NCI-H187 treated with DMSO at 0.1 percent for 48 hours (cell line): ENCODE results near the gene LIX1L.

Experiments
- DNase-seq: peaks from one replicate; lab custom pipeline; 2025; lab: John Stamatoyannopoulos, UW

LIX1L gene

DNA sequence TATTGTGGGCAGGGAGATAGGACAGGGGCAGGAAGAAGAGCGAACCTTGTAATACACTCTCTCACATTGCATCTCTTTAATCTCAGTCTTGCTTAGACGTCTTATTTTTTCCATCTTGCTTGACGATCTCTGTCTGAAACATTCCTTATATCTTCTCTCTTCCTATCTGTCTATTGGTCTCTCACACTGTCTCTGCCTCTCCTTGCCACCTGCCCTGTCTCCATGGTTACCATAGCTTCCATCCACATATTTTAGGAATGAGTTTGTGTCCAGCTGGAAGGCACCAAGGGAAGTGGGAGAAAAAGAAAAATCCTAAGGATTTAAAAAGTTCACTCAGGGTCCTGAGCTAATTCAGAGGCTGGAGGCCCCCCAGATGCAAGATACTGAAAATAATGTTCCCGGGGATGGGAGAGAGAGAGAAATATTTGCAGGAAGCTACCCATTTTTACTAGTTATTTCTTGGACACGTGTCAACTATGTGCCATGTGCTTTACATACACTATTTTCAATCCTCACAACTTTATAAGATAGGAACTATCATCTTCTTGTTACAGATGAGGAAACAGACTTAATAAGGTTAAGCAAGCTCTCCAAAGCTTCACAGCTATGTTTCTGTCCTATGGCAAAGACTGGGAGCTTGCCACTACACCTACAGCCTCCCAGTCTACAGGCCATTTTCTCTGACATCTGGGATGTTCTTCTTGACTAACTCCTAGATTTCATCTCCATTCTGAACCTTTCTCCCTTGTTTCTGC lies 5.6 kb upstream of the LIX1L start:
- no peak for DNase-seq

DNA sequence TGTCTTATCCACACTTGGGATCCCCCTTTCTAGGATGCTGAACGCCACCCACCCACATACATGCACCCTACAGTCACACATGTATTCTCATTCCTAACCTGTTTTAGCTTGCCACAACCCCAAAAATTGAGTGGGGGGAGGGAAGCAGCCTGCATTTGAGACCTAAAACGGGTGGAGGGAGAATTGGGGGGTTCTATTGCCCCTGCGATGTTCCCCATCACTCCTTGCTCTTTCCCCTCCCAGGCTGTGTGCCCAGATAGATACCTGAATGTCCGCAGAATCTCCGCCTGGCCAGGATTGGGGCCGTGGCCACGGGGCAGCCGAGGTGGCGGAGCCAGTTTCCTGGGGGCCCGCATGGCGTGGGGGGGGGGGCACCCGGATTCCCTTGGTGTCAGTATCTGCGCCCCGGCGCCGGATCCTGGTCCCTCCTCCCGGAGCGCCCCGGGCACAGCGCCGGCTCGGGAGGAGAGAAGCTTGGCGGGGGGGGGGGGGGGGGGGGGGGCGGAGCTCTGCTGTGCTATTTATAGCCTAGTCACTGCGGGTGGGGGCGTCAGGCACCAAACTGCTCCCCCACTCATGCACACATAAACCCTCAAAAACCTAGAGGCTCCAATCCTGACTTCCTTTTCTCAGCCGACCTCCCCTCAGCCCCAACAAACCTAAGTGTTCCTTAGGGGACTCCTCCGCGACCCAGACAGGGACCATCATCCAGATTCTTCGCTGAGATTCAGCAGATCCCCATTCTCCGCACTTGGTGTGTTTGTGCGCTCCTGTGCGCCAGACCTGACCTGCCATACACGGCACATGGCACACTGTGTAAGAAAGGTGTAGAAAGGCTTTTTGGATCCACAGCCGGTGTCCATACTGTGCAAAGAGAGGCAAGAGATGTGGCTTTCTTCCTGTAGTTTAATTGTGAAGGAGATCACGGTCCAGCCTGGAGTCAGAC lies 4.6 kb upstream of the LIX1L start:
- no peak for DNase-seq

DNA sequence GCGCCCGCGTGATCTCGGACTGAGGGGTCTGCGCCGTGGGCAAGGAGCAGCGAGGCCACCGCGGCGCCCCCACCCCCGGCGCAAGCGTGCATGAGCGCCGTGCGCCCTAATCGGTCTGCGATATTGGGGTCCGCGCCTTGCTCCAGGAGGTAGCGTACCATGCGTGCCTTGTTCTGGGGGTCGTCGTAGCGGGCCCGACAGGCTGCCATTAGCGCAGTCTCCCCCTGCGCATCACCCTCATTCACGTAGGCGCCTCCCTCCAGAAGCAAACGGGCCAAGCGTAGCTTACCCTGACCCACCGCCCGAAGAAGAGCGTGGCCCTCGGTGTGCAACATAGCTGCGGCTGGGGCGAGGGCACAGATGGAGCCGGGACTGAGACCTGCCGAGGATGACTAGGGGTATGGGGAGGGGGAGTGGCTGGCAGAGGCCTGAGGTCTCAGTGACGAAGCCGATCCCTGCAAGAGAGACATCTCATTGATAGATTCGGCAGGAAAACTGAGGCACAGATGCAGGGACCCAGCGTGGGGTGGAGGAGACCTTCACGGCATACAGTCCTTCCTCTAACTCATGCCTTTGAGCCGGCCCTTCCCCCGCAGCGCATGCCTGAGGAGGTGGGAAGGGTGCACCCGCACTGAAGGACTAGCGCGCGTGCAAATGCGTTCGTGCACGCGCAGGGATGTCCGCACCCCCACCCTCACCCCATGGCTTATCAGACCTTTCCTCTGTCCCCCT lies 3.8 kb upstream of the LIX1L start:
- DNase-seq, result no peak

DNA sequence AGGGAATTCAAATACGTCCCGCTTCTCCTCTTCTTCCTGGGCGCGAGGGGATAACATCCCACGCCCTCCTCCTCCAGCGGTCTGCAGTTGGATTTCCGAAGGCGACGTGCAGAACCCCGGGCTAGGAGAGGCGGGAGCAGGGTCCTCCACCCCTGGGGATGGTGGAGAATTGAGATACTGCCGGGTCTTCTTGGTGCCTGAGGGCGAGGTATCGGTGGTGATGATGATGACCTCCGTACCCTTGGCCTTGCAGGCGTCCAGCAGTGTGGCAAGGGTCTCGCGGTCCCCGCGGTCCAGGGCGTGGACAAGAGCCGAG lies 3.2 kb upstream of the LIX1L start:
- no peak for DNase-seq

DNA sequence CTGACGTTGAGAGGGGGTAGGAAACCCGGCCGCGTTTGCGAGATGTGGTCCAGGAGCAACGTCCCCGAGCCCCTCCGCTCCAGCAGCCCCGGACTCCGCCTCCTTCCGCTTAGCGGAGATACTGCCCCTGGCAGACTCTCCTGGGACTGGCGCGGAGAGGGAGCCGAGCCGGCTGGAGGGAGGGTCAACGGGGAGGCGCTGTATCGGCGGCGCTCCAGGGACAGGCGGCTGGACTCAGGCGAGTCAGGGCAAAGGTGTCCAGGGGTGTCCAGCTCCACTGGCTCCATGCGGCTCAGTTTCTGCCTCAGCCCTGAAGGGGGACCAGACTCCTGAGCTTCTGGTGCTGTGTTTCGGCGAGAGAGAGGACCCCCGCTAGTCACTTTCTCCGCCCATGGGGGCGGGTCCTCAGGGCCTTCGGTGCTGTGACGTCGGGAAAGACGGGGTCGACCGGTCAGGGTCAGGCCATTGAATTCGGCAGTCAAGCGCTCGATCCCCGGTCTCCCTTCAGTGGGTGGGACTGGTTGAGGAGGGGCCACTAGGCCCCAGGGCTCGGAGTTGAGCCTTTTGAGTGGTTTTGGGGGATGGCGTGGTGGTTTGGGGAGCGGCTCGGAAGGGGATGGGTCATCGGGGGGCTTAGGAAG lies 2.8 kb upstream of the LIX1L start:
- no peak for DNase-seq

DNA sequence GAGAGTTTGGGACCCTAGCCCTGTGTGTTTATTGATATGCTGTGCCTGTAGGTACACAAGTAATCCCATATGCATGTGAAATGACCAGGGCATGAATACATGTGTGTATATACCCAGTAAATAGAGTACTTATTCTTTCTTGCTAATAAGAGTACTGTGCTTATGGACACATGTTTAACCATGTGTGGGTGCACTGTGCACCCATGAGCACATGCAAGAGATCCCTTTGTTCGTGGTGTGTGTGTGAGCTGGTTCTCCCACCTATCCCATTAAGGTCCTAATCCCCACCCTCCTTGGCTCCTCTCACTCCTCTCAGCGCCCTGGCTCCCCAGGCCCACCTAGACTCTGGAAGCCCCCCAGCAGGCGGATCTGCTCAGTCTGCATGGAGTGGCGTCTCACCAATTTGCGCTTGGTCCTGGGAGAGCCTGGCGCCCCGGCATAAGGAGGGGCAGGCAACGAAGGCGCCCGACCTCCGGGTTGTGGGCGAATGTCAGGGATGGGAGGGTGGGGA lies 2.2 kb upstream of the LIX1L start:
- no peak for DNase-seq

DNA sequence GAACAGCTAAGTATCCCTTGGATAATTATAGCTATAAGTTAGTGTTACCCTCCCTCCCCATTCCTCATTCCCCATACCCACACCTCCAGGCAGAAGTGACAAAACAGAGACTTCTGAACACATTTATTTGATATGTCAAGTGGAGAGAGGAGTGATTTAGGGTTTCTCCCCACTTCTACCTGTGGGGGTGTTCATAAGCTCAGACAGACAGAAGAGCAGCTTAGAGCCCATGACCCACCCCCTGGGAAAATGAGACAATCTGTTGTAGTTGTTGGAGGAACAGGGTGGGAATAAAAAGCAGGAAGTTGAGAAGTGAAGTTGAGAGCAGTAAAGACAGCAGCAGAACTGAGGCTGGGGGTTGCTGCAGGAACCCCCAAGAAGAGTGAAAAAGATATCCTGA lies 1.5 kb upstream of the LIX1L start:
- DNase-seq, result no peak

DNA sequence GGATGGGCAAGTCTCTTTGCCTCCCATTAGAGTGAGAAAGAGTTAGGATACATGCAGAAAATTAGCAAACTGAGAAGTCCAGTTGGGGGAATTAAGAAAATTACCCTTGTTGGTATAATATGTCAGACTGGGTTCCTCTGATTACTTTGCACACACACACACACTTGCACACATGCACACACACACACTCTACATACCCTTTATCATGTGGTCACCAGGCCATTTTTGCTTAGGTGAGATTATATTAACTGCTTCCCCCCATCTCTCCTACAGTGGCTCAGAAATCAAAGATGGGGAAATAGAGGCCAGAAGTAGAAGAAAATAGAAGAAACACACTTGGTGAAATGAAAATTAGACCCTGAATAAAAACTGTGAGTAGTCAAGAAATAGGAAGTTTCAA lies 917 bp upstream of the LIX1L start:
- no peak for DNase-seq

DNA sequence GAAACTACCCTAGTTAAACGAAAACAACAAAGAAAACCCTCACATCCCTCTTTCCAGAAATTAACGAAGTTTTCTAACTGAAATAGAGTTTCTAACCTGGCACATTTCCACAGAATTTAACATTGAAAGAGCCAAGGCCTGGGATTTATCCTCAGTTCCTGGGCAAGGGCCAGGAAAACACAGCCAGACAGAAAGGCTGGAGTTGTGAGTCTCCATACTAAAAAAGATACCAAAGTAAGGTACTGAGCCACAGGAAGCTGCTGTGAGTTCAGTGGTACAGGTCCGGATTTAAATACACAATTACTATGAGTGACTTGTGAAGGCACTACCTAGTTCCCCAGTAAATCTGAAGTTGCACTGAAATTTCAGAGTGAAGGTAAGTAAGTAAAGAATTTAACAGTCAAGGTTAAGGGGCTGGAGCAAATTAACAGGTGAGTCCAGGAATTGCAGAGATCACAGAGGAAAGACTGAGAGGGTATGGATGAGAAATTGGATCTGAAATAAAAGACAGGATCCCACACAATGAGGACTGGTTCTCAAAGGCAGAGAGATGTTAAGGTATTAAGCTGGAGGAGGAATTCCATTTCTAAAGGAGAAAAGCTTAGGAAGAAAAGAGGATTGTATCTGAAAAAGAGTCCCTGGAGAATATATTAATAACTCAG lies 905 bp downstream of the LIX1L start:
- no peak for DNase-seq

DNA sequence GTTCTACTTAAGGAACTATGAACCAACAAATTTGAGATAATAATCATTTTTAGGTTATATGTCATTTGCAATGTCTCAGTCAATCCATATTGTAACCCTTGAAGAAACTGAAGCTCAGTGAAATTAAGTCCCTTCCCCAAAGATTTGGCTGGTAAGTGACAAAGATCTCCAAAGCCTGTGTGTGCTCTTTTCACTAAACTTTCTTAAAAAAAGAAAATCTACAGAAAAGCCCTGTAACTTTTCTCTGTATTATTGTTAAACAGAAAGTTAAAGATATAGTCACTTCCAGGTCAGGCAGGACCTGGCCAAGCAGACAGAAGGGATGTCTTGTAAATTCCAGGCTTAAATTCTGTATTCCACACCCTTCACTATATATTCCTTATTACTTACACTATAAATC lies 1.5 kb downstream of the LIX1L start:
- DNase-seq, result no peak

DNA sequence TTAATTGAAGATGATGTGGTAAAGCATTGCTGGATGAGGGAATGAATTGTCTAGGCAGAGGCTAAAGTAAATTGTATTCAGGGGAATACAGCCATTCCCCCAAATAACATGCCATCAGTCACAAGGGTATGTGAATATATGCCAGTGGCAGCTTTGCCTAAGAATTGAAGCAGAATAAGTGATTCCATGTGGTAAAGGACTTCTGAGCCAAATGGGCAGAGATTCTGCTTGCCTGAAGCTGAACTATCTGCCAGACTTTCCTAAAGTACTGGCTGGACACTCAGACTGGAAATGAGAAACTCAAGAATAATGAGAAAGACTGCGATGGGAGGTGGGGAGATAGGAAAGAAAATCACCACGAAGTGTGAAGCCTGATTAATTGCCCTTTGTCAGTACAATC lies 2.4 kb downstream of the LIX1L start:
- no peak for DNase-seq

DNA sequence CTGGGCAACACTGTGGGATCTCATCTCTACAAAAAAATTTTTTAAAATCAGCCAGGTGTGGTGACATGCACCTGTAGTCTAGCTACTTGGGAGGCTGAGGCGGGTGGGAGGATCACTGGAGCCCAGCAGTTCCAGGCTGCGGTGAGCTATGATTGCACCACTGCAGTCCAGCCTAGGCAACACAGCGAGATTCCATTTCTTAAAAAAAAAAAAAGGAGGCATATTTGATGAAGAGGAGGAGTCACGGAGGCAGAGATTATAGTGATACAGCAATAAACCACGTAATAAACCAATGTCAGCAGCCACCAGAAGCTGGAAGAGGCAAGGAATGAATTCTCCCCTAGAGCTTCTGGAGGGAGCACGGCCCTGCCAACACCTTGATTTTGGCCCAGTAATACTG lies 4.0 kb downstream of the LIX1L start:
- DNase-seq, result no peak

DNA sequence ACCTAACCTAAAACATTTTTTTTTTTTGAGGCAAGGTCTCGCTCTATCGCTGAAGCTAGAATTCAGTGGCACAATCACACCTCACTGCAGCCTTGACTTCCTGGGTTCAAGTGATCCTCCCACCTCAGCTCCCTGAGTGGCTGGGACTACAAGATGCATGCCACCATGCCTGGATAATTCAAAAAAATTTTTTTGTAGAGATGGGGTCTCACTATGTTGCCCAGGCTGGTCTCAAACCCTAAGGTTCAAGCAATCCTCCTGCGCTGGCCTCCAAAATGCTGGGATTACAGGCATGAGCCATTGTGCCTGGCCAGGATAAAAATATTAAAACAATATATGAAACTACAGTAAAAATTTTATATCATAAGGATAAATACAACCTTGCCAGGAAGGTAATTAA lies 4.9 kb downstream of the LIX1L start:
- DNase-seq, result no peak

DNA sequence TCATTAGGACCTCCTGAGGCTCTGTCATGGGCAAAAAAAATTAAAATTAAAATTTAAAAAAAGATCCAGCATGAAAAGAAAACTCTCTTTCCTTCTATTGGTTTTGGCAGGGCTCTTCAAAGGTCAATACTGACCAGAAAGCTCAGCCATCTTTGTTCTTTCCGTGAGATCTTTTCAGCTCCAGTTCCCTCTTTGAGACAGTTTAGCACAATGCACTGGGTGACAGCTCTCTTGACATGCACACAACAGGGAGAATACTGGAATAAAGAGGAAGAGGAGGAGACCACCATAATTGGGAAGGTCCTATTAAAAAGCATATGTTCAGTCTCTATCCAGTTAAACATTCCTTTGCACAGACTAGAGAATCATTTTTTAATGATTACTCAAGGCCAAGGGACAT lies 6.3 kb downstream of the LIX1L start:
- DNase-seq, result no peak

DNA sequence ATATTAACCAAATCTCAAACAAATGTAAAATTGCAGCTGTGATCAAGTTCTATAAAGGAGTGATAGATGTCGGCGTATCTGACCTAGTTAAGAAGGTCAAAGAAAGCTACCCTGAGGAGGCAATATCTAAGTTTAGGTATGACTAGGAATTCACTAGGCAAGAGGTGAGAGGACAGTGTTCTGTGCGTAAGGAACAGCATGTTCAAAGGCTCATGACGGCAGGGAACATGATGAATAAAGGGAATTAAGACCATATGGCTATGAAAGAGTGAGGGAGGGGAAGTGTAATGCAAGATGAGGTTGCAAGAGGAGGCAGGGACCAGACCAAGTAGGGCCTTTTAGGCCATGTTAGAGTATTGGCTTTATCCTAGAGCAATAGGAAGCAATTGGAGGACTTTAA lies 8.6 kb downstream of the LIX1L start:
- DNase-seq, result no peak

DNA sequence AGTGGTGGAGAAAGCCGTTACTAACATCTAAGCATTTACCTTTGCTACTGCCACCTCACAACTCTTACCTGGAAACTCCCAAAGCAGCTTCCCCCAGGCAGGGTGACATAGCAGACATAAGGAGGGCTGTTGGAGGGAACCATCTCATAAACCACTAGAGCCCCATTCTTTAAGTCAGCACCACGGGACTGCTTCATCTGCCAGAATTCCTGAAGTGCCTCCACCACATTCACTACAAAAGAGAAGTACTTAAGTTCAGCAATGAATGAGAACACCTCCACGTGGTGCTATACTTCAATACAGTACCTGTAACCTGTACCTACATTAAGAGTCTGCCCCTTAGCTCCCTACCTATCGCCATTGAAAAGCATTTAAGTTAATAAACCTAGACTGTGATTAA lies 10.3 kb downstream of the LIX1L start:
- DNase-seq, result no peak

DNA sequence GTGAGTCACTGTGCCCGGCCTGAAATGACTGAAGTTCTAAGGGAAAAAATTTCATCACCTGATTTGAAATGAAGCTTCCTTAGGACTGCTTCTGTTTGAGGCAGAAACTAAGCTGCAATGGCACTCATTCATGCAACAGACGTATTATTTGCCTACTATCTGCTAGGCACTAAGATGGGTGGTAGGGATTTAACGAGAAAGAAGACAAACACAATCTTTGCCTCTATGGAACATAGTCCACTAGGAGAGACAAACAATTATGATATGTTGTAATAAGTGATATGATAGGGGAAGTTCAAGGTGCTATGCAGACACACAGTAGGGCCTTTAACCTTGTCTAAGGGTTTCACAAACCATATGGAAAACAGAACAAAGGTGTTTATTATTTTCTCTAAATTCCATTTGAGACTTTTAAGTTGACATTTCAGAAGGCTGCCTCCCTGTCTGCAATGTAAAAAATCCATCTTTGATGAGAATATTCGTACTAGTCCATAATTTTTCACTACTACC lies 11.3 kb downstream of the LIX1L start:
- no peak for DNase-seq

DNA sequence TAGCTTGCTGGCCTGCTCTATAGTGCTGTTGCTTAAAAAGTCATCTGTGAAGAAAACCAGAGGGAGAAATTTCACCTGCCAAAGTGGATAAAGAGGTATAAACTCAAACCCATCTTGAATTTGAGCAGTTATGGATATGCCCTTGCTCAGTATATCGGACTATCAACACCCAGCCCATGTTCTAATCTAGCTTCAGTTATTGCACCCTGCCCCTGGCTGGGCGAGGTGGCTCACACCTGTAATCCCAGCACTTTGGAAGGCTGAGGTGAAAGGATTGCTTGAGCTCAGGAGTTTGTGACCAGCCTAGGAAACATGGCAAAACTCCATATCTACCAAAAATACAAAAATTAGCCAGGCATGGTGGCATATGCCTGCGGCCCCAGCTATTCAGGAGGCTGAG lies 13.3 kb downstream of the LIX1L start:
- DNase-seq, result no peak

DNA sequence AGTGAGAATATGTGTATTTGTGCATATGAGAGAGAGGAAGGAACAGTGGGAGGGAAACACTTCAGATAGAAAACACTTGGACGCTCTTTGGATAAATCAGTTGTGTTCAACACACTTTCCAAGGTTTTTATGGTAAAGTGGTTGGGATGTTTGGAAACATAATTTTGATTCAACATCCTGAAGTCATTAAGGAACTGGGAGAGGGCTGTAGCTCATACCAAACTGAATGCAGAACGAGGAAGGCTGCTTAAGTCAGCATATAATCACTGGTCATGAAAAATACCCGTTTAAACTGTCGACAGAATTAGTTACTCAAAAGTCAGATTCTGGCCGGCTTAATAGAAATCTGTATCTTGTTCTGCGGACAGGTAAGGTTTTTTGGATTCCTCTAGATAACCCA lies 14.9 kb downstream of the LIX1L start:
- DNase-seq, result no peak

DNA sequence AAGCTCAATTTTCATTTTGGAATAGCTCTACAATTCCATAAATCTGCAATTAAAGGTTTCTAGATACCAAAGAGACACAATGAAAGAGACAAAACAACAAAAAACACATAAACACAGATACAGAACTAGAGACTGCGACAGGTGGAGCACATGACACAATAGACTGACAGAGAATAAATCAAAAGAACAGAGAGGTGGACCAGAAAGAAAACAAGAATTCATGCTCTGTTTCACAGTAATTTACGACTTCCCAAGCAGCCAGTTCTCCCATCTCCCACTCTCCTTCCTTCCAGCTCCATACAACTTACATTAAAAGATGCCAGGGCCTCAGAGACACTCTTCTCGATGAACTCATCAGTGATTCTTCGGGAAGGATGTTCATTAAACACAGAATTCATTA lies 15.4 kb downstream of the LIX1L start:
- no peak for DNase-seq

DNA sequence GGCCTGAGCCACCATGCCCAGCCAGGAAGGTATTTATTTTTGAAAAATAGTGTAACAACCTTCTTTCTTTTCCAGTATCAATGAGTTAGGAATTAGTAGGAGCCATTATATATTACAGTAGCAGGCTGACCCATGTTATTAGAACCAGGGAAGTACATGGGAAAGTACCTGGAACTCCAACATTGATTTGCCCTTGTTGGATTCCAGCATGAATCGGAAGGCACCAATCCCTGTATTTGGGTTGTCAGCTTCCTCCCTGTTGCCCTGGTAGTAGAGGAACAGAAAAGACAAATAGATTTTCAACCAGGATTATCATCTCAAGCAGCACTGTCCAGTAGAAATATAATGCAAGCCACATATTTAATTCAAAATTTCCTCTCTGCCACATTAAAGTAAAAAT lies 20.4 kb downstream of the LIX1L start:
- DNase-seq, result no peak
